ENCODE data around the gene ZNF76. TPM values are rescaled to one million over a fixed set of nuclear protein-coding genes. Genes with fewer than 3 reads are reported as not detected.
A peak's percentile ranks its signal among the peaks of the same experiment; 100 is the strongest.

The ZNF76 gene
- total RNA-seq, 1 donor from 2014 or later = 14.8 TPM

DNA sequence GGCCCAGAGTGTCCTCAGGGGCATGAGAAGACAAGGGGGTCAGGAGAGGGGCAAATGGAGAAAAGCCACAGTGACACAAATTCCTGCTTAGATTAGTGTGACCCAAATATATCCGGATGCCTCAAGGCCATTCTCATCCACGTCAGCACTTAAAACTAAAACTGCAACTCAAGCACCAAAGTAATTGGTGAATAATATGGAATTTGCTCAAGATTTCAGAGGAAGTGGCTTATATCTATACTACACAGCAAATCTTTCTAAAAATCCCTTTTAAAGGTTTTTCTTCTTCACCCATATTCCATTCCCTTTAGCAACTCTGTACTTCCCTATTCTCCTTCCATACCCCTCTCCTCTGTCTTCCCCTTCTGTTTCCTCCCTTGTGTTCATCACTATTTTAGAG lies 53.3 kb downstream of the ZNF76 start:
- H3K27me3 Mint-ChIP-seq (ENCODE audit: insufficient read depth, low read depth) = peaks cover 11% of the 10 kb centered on the region
- H3K4me2 ChIP-seq = no peak overlapping the region
- no peaks in the 10 kb centered on the region for H3K36me3 ChIP-seq
- no peak overlapping the region for H3K27ac Mint-ChIP-seq
- H3K4me3 Mint-ChIP-seq = no peak overlapping the region
- H3K9ac ChIP-seq = no peak overlapping the region
- no peak overlapping the region for H3K4me3 ChIP-seq
- H3K36me3 Mint-ChIP-seq = peaks cover 2% of the 10 kb centered on the region
- peaks cover 2% of the 10 kb centered on the region for H3F3A ChIP-seq (ENCODE audit: low read depth)
- no peaks in the 10 kb centered on the region for H3K9me3 ChIP-seq (ENCODE audit: low read depth)
- H2AFZ ChIP-seq (replicated peaks) = no peak overlapping the region
- H3K79me2 ChIP-seq (ENCODE audit: low read depth) = no peaks in the 10 kb centered on the region
- no peak for DNase-seq (ENCODE audit: low spot score)
- TF ChIP-seq EZH2phosphoT487 (IDR thresholded peaks at IDR 0.05) (no peak), EZH2 (IDR thresholded peaks at IDR 0.05) (no peak)
- TF ChIP-seq, protein P1, sequence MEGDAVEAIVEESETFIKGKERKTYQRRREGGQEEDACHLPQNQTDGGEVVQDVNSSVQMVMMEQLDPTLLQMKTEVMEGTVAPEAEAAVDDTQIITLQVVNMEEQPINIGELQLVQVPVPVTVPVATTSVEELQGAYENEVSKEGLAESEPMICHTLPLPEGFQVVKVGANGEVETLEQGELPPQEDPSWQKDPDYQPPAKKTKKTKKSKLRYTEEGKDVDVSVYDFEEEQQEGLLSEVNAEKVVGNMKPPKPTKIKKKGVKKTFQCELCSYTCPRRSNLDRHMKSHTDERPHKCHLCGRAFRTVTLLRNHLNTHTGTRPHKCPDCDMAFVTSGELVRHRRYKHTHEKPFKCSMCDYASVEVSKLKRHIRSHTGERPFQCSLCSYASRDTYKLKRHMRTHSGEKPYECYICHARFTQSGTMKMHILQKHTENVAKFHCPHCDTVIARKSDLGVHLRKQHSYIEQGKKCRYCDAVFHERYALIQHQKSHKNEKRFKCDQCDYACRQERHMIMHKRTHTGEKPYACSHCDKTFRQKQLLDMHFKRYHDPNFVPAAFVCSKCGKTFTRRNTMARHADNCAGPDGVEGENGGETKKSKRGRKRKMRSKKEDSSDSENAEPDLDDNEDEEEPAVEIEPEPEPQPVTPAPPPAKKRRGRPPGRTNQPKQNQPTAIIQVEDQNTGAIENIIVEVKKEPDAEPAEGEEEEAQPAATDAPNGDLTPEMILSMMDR (IDR thresholded peaks at IDR 0.05) = no peak
- peaks cover 5% of the 10 kb centered on the region for H3K4me1 ChIP-seq
- peaks cover 10% of the 10 kb centered on the region for H3K4me1 Mint-ChIP-seq
- H3K9me3 Mint-ChIP-seq = peaks cover 4% of the 10 kb centered on the region
- H3K27ac ChIP-seq = no peak overlapping the region
- H3K27me3 ChIP-seq = peaks cover 26% of the 10 kb centered on the region
- H4K20me1 ChIP-seq (ENCODE audit: low read depth) = no peaks in the 10 kb centered on the region

DNA sequence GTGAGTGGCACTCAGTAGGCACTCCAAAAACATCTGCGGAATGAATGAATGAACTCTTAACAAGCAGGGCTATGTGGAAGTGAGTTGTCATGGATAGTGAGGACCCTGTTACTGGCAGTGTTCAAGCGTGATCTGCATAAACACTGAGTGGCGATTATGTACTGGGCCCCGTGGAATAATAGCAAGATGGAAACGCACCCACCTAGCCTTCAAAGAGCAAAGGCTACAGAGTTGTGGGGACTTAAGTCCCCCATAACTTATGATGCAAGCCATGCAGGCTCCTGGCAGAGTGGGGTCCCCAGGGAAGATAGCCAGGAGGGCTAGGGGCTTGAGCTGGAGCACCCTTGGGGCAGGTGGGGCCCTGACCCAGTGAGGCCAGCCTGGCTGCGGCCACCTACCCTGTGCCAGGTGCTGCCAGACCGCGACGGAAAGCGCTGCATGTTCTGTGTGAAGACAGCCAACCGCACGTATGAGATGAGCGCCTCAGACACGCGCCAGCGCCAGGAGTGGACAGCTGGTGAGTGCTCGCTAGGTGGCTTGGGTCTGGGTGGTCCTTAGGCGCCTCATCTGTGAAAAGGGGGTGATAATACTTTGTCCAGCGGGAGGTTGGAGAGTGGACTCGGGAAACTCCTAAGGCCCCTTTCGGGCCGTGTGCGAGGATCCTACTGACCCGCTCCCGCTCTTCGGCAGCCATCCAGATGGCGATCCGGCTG lies 58.1 kb downstream of the ZNF76 start:
- peak overlapping the region; percentile 52 for H3K4me3 ChIP-seq
- peaks cover 4% of the 10 kb centered on the region for H3K9me3 Mint-ChIP-seq
- H3F3A ChIP-seq (ENCODE audit: low read depth) = peaks cover 12% of the 10 kb centered on the region
- TF ChIP-seq EZH2 (IDR thresholded peaks at IDR 0.05) (peak; percentile 8), EZH2phosphoT487 (IDR thresholded peaks at IDR 0.05) (no peak)
- peak overlapping the region; percentile 38 for H3K27ac Mint-ChIP-seq
- H3K27me3 Mint-ChIP-seq (ENCODE audit: insufficient read depth, low read depth) = peaks cover 9% of the 10 kb centered on the region
- no peak overlapping the region for H3K27ac ChIP-seq
- H3K4me1 ChIP-seq = no peaks in the 10 kb centered on the region
- H2AFZ ChIP-seq (replicated peaks) = peak overlapping the region; percentile 90
- H3K36me3 ChIP-seq = no peaks in the 10 kb centered on the region
- H3K27me3 ChIP-seq = peaks cover 31% of the 10 kb centered on the region
- H3K79me2 ChIP-seq (ENCODE audit: low read depth) = no peaks in the 10 kb centered on the region
- H3K9me3 ChIP-seq (ENCODE audit: low read depth) = no peaks in the 10 kb centered on the region
- H3K4me3 Mint-ChIP-seq = peak overlapping the region; percentile 92
- no peak overlapping the region for H3K9ac ChIP-seq
- H3K4me1 Mint-ChIP-seq = peaks cover 19% of the 10 kb centered on the region
- no peak for DNase-seq (ENCODE audit: low spot score)
- H3K4me2 ChIP-seq = peak overlapping the region; percentile 81
- H4K20me1 ChIP-seq (ENCODE audit: low read depth) = no peaks in the 10 kb centered on the region
- H3K36me3 Mint-ChIP-seq = peaks cover 2% of the 10 kb centered on the region

DNA sequence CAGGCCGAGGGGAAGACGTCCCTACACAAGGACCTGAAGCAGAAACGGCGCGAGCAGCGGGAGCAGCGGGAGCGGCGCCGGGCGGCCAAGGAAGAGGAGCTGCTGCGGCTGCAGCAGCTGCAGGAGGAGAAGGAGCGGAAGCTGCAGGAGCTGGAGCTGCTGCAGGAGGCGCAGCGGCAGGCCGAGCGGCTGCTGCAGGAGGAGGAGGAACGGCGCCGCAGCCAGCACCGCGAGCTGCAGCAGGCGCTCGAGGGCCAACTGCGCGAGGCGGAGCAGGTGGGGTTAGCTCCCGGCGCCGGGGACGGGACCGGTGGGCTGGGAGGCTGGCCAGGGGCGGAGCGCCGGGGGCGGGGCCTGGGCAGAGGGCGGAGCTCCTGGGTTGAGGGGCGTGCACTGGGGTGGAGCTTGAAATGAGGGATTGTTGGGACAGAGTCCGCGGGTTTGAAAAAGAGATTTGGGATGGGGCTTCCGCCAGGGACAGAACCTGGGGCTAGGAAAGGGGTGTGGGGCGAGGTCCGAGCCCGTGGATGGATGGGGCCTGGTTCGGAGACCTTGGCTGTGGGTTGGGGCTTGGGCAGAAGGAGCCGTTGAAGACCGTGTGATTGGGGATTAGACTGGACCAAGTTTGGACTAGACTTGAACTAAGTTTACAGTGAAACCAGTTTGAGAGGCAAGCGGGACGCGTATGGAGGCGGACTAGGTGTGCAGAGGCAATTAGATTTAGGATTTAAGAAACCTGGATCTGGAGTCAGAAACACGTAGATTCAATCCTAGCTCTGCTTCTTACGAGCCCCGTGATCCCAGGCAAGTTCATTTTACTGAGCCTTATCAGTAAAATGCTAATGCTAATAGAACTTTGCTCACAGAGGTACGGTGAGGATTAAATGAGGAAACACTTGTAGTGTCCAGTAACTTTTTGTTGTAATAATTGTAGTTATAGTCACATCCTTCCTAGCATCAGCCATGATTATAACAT lies 58.9 kb downstream of the ZNF76 start:
- Mint-ChIP-seq H3K27me3 (ENCODE audit: insufficient read depth, low read depth) (peaks cover 9% of the 10 kb centered on the region), H3K27ac (peak overlapping the region; percentile 78), H3K4me1 (peaks cover 19% of the 10 kb centered on the region), H3K36me3 (peaks cover 2% of the 10 kb centered on the region), H3K9me3 (peaks cover 4% of the 10 kb centered on the region), H3K4me3 (peak overlapping the region; percentile 92)
- Histone ChIP-seq H3K27me3 (peaks cover 31% of the 10 kb centered on the region), H3K27ac (no peak overlapping the region), H3K9me3 (ENCODE audit: low read depth) (no peaks in the 10 kb centered on the region), H3F3A (ENCODE audit: low read depth) (peaks cover 12% of the 10 kb centered on the region), H3K4me1 (no peaks in the 10 kb centered on the region), H3K4me2 (peak overlapping the region; percentile 81), H3K9ac (no peak overlapping the region), H3K4me3 (peak overlapping the region; percentile 52), H3K36me3 (no peaks in the 10 kb centered on the region), H4K20me1 (ENCODE audit: low read depth) (no peaks in the 10 kb centered on the region), H2AFZ (replicated peaks) (peak overlapping the region; percentile 90), H3K79me2 (ENCODE audit: low read depth) (no peaks in the 10 kb centered on the region)
- no peak for TF ChIP-seq EZH2phosphoT487 (IDR thresholded peaks at IDR 0.05)
- peak; percentile 58 for TF ChIP-seq EZH2 (IDR thresholded peaks at IDR 0.05)
- peak; percentile 97 for DNase-seq (ENCODE audit: low spot score)

DNA sequence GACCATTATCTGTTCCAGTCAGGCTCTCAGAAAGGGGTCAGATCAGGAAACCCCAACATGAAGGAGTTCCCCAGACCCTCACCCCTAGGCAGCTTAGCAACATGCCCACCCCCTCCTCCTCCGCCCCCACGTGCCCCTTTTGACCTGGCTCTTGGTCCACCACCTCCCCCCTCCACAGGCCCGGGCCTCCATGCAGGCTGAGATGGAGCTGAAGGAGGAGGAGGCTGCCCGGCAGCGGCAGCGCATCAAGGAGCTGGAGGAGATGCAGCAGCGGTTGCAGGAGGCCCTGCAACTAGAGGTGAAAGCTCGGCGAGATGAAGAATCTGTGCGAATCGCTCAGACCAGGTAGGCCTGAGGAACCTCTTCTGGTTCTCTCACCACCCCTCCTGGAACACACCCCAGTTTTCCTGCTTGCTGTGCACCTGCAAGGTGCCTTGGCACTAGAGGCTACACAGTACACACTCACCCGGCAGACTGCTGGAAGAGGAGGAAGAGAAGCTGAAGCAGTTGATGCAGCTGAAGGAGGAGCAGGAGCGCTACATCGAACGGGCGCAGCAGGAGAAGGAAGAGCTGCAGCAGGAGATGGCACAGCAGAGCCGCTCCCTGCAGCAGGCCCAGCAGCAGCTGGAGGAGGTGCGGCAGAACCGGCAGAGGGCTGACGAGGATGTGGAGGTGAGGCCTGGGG lies 60.0 kb downstream of the ZNF76 start:
- H3K9me3 Mint-ChIP-seq = peaks cover 4% of the 10 kb centered on the region

More for the DNA sequence above, 60.0 kb downstream of the ZNF76 start:
- H3K4me1 ChIP-seq = no peaks in the 10 kb centered on the region
- no peak overlapping the region for H3K4me3 ChIP-seq
- no peaks in the 10 kb centered on the region for H3K36me3 ChIP-seq
- peak overlapping the region; percentile 35 for H2AFZ ChIP-seq (replicated peaks)
- peaks cover 31% of the 10 kb centered on the region for H3K27me3 ChIP-seq
- no peaks in the 10 kb centered on the region for H3K79me2 ChIP-seq (ENCODE audit: low read depth)
- no peak overlapping the region for H3K27ac Mint-ChIP-seq
- H3K27me3 Mint-ChIP-seq (ENCODE audit: insufficient read depth, low read depth) = peaks cover 9% of the 10 kb centered on the region
- H3K9ac ChIP-seq = no peak overlapping the region
- peaks cover 12% of the 10 kb centered on the region for H3F3A ChIP-seq (ENCODE audit: low read depth)
- H3K9me3 ChIP-seq (ENCODE audit: low read depth) = no peaks in the 10 kb centered on the region
- H4K20me1 ChIP-seq (ENCODE audit: low read depth) = no peaks in the 10 kb centered on the region
- no peak for DNase-seq (ENCODE audit: low spot score)
- TF ChIP-seq EZH2phosphoT487 (IDR thresholded peaks at IDR 0.05) (no peak), EZH2 (IDR thresholded peaks at IDR 0.05) (no peak)
- TF ChIP-seq, protein P1 (IDR thresholded peaks at IDR 0.05) = no peak
- H3K36me3 Mint-ChIP-seq = peaks cover 2% of the 10 kb centered on the region
- peaks cover 19% of the 10 kb centered on the region for H3K4me1 Mint-ChIP-seq
- H3K4me2 ChIP-seq = no peak overlapping the region
- H3K4me3 Mint-ChIP-seq = peak overlapping the region; percentile 15
- H3K27ac ChIP-seq = no peak overlapping the region

Measured in neural progenitor cell (in vitro differentiated cells).